Gastroesophageal sphincter (tissue), 3 donors: ENCODE data around the gene PIKFYVE.

ENCODE experiments used
- POLR2AphosphoS5 ChIP-seq: sonication (generic); formaldehyde crosslinking; IDR thresholded peaks from one replicate; pipeline ENCODE4 v1.6.1; 2017; ENCODE audit warnings: antibody characterized with exemption
- TF ChIP-seq, protein P1 (sequence below), 4 experiments: fragments of 200-600 bp in 2 of 4; fragments of 450-650 bp in 2 of 4; sonication (generic) in 1 of 4; IDR thresholded peaks; one replicate each; pipeline ENCODE4 v1.5.1; 2017 to 2019; ENCODE audit warnings: antibody characterized with exemption in 4 of 4, mild to moderate bottlenecking in 2 of 4, moderate library complexity in 2 of 4

DNA sequence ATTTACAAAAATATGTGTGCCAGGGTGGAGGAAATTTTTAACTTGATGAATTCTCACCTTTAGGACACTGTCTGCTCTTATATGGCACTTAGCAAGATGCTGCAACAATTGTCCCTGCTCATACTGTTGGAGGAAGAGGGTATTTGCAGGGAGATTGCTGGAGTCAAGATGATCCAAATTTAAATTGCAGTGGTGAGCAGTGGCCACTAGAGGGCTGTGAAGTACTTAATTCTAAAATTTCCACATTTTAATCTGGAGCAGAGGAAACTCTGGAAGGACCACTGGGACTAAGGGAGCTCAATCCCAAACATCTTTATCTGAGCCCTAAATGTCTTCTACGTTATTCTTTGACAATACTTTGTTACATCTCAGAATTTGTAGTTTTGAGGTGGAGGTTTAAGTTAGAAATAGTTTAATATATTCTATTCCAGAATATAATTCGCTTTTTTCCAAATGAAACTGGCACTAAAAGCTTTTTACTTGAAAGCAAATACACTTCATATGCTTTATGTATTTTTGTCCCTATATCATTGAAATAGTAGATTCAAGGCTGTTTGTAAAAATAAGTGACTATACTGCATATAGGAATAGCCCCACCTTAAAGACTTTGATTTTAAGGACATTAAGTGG is 107.5 kb downstream of the PIKFYVE start:
- TF ChIP-seq, protein P1, sequence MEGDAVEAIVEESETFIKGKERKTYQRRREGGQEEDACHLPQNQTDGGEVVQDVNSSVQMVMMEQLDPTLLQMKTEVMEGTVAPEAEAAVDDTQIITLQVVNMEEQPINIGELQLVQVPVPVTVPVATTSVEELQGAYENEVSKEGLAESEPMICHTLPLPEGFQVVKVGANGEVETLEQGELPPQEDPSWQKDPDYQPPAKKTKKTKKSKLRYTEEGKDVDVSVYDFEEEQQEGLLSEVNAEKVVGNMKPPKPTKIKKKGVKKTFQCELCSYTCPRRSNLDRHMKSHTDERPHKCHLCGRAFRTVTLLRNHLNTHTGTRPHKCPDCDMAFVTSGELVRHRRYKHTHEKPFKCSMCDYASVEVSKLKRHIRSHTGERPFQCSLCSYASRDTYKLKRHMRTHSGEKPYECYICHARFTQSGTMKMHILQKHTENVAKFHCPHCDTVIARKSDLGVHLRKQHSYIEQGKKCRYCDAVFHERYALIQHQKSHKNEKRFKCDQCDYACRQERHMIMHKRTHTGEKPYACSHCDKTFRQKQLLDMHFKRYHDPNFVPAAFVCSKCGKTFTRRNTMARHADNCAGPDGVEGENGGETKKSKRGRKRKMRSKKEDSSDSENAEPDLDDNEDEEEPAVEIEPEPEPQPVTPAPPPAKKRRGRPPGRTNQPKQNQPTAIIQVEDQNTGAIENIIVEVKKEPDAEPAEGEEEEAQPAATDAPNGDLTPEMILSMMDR (IDR thresholded peaks at IDR 0.05) = peak; percentile 59 to 82 (median 75)
- no peak for TF ChIP-seq POLR2AphosphoS5
